ENCODE results near the gene MDP1.

MDP1 gene

DNA sequence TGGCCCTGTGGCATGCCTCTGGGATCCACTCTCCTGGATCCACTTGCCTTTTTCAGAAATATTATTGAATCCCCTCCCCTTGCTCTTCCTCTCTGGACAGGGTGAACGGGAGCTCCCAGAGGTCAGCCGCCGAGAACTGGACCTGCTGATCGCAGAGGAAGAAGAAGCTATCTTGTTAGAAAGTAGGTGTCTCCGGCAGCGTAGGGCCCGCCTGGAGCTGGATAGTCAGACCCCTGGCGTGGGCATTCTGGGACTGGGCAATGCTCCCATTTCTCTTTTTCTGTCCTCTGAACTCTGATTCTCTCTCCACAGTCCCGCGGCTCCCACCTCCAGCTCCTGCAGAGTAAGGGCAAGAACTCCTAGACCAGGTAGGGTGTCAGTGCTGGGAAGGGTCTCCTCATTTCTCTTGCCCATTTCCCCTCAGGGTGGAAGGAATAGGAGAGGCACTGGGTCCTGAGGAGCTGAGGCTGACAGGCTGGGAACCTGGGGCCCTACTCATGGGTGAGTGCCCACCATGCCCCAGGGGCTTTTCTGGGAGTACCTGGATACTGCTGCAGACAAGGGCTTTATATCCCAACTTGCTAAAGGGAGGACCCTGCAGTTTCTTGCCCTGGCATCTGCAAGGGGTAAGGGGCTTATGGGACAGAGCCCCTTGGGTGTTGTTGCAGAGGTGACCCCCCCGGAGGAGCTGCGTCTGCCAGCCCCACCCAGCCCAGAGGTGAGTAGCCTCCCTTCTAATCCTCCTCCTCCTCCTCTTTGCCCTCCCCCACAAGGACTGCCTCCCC, 38.6 kb downstream of the MDP1 start:
- TF ChIP-seq GATA2 (IDR thresholded peaks at IDR 0.05; ENCODE audit: low read depth, low read length): no peak
- TF ChIP-seq GATA3 (IDR thresholded peaks at IDR 0.05; ENCODE audit: low read depth, low read length): no peak

DNA sequence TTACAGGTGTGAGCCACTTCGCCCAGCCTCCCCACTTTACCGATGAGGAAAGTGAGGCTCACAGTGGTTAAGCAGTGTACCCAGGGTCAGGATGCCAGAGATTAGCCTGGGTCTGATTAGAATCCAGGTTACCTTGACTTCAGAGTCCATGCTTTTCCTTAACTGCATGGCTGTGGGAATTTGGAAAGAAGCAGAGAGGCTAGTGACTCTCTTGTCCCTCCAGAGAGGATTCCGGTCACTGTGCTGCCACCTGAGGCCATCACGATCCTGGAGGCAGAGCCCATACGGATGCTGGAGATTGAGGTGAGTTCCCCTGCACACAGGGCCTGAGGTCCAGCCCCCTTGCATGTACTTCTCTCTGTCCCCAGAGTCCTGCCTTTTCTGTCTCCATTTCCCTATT, 39.3 kb downstream of the MDP1 start:
- no peak for TF ChIP-seq GATA2 (IDR thresholded peaks at IDR 0.05; ENCODE audit: low read depth, low read length)
- no peak for TF ChIP-seq GATA3 (IDR thresholded peaks at IDR 0.05; ENCODE audit: low read depth, low read length)

DNA sequence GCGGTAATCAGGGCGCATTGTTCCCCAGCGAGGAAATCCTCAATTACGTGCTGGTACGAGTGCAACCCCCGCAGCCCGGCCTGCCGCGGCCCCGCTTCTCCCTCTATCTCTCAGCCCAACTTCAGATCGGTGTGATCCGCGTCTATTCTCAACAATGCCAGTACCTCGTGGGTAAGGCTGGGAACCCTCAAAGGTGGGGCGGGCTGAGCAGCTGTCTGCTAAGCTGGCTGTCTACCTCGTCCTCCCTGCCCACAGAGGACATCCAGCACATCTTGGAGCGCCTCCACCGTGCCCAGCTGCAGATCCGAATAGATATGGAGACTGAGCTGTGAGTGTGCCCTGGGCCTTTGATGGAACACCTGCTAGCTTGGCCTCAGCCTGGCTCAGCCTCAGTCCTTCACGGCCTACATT, 43.0 kb downstream of the MDP1 start:
- TF ChIP-seq GATA2 (IDR thresholded peaks at IDR 0.05; ENCODE audit: low read depth, low read length) (peak; percentile 50), GATA3 (IDR thresholded peaks at IDR 0.05; ENCODE audit: low read depth, low read length) (no peak)

DNA sequence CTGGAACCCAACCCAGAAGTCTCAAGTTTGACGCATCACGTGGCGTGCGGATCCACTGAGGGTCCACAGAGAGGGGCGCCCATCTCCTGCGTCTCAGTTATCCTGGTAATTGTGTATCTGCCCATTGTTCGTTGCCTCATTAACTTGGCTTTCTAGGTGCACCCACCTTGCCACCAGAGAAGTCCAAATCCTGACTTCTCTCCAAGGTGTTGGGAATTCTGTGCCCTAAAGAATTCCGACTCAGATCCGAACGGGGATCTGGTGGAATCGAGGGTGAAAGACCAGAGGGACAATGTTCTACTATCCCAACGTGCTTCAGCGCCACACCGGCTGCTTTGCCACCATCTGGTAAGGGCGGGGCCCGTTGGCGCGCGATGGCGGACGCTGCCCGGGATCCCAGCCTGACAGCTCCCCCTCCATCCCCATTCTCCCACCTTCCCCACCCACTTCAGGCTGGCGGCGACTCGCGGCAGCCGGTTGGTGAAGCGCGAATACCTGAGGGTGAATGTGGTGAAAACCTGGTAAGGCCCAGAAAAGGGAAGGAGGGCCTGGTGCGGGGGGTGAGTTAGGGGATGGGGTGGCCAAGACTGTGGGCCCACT, 43.5 kb downstream of the MDP1 start:
- TF ChIP-seq GATA2 (IDR thresholded peaks at IDR 0.05; ENCODE audit: low read depth, low read length) (no peak), GATA3 (IDR thresholded peaks at IDR 0.05; ENCODE audit: low read depth, low read length) (no peak)

DNA sequence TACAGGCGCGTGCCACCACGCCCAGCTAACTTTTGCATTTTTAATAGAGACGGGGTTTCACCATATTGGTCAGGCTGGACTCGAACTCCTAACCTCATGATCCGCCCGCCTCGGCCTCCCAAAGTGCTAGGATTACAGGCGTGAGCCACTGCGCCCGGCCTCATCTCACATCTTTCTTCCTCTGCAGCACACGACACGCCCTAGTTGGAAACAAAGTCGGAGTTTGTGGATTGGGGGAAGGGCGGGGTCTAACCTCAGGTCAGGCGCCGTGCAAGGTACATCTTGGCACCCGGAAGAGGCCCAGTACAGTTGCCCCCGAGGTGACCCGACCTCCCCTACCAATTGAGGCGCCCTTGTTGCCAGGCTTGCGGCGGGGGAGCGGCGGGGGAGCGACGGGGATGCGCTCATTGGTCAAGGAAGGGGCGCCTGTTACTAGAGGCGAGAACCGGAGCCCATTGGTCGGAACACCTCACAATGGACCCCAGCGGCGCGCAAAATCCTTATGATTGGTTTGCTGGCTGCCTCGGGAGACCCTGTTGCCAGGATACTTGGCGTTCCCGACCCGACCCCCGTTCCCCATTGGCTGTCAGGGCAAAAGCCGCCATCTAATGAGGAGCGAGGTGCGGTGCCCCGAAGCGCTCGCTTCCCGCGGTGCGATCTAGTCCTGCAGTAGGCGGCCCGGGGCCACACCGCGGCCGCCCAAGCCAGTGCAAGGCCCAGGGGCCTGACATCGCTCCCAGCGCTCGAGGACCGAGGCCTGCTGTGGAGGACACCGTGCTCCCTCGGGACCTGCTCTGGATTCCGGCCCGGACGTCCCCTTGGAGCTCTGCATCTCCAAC, 44.2 kb downstream of the MDP1 start, which contains the start of gene REC8:
Gene REC8, plus strand, starts transcription at position 659 of the 839 bp plus-strand sequence. CDS start 473 bp downstream, outside the sequence.
- TF ChIP-seq GATA3 (IDR thresholded peaks at IDR 0.05; ENCODE audit: low read depth, low read length): no peak
- no peak for TF ChIP-seq GATA2 (IDR thresholded peaks at IDR 0.05; ENCODE audit: low read depth, low read length)

DNA sequence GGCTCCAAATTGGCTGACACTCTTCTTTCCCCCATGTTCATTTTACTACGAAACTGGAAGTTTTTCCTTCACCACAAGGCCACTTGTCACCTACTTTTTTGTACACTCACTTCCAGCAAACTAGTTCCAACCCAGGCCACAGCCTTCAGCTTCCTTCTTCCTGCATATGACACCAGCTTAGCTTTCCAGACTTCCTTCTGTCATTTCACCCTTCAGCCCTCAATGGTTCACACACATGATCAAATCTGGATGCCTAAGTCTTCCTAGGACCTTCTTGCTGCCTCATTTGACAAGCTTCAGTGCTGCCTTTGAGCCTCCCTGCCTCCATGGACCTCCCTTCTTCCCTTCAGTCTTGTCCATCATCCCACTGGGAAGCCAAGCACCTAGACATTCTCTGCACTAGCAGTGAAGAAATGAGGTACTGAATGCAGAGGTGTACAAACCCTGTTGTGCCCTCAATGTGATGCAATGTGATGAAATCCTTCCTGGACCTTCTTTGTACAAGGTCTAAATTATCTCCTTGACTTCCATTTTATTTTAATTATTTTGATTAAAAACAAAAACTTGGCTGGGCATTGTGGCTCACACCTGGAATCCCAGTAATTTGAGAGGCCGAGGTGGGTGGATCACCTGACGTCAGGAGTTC, 48.3 kb downstream of the MDP1 start:
- TF ChIP-seq GATA2 (IDR thresholded peaks at IDR 0.05; ENCODE audit: low read depth, low read length): no peak
- TF ChIP-seq GATA3 (IDR thresholded peaks at IDR 0.05; ENCODE audit: low read depth, low read length): no peak

DNA sequence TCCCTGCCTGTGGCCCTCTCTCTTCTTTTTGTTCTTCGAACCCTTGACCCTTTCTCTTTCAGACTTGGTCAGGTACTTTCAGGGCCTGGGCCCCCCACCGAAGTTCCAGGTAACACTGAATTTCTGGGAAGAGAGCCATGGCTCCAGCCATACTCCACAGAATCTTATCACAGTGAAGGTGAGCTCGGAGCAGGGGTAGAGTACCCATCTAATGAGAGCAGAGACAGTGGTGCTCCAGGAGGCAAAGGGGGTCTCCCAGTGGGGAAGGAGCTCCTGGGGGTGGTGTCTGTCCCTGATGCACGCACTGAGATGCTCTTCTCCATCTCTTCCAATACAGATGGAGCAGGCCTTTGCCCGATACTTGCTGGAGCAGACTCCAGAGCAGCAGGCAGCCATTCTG, 50.1 kb downstream of the MDP1 start:
- no peak for TF ChIP-seq GATA3 (IDR thresholded peaks at IDR 0.05; ENCODE audit: low read depth, low read length)
- TF ChIP-seq GATA2 (IDR thresholded peaks at IDR 0.05; ENCODE audit: low read depth, low read length): no peak

DNA sequence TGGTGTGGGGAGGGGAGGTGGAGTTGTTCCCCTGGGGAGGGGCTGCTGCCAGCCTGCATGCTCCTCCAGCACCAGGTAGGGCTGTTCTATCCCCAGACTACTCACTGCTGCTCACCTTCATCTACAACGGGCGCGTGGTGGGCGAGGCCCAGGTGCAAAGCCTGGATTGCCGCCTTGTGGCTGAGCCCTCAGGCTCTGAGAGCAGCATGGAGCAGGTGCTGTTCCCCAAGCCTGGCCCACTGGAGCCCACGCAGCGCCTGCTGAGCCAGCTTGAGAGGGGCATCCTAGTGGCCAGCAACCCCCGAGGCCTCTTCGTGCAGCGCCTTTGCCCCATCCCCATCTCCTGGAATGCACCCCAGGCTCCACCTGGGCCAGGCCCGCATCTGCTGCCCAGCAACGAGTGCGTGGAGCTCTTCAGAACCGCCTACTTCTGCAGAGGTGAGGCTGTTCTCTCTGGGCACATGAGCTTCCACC, 51.3 kb downstream of the MDP1 start:
- TF ChIP-seq GATA3 (IDR thresholded peaks at IDR 0.05; ENCODE audit: low read depth, low read length): no peak
- TF ChIP-seq GATA2 (IDR thresholded peaks at IDR 0.05; ENCODE audit: low read depth, low read length): no peak

Measured in SH-SY5Y (cell line).